GM21390 (cell line): Measurements from ENCODE around the gene ZNF282.
A peak's percentile ranks its signal among the peaks of the same experiment; 100 is the strongest.

Source experiments
- ATAC-seq: cut with Tn5 transposase; IDR thresholded peaks from one replicate; pipeline ENCODE4 v1.9.1; 2021; ENCODE audit not compliant: unreplicated experiment

Gene ZNF282

DNA sequence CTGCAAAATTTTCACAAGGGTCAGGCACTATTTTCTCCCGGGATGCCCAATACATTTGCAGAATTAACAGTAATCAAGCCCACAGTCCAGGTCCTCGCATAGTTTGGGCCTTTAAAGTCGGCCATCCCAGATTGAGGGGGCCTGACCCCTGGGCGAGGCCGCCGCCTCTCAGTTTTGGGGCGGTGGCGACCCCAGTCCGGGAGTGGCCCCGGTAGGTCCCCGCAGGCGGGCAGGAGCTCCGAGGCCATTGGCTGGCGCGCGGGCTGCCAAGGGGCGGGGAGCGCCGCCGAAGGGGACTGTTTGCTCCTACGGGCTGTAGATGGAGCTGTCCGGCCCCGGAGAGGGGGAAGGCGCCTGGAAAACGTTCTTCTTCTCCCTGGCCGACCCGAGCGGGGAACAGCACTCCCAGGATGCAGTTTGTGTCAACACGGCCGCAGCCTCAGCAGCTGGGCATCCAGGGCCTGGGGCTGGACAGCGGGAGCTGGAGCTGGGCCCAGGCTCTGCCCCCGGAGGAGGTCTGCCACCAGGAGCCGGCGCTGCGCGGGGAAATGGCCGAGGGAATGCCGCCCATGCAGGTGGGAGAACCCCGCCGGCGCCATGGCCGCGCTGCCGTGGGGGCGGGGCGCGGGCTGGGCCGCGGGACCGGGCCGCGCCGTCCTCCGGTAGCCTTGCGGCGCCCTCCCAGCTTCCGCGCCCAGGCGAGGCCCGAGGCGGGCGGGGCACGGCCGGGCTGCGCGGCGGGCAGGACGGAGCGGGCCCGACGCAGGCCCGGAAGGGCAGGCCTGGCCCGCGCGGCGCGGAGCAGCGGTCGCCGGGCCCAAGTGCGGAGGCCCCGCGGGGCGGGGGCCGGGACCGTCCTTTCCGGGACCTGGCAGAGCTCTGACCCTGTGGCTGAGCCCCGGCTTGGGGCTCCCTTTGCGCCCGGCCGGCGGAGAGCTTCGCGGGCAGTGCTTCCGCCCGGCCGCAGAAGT, at the start of gene ZNF282:
ZNF282 (plus strand) TSS at position 367 of the 971 bp plus-strand sequence; CDS start at position 411, 44 bp downstream.
- ATAC-seq = peak; percentile 92

DNA sequence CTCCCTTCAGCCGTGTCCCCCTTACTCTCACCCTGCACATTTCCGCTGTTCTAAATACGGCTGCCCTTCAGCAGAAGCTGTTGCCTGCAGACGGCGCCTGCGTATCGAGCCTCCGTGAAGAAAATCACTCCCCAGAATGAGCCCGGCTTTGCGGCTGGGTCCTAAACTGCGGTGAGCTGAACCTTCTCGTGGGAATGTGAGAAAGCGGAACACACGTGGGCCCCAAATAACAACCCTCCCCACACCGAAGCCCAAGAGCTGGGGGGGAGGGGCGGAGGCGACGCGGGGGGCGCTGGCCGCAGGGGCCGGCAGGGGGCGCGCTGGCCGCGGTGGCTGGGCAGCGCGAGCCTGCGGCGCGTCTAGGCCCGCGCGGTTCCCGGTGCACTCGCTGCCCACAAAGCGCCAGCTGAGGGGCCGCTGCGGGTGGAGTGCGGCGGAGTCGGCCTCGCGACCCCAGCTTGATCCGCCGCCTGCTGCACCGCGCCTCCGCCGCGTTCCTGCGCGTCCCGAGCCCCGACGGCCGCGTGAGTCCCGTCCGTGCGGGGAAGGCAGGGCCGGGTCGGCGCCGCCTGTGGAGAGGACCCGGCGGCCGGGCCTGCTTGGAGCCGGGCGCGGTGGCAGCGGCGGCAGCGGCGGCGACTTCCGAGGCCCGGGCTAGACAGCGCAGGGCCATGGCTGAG, 48.1 kb upstream of the ZNF282 start, which contains the start of gene ZNF398:
ZNF398 (plus strand) TSS at position 382 of the 680 bp plus-strand sequence; CDS start at position 672, 290 bp downstream.
- peak; percentile 71 for ATAC-seq

DNA sequence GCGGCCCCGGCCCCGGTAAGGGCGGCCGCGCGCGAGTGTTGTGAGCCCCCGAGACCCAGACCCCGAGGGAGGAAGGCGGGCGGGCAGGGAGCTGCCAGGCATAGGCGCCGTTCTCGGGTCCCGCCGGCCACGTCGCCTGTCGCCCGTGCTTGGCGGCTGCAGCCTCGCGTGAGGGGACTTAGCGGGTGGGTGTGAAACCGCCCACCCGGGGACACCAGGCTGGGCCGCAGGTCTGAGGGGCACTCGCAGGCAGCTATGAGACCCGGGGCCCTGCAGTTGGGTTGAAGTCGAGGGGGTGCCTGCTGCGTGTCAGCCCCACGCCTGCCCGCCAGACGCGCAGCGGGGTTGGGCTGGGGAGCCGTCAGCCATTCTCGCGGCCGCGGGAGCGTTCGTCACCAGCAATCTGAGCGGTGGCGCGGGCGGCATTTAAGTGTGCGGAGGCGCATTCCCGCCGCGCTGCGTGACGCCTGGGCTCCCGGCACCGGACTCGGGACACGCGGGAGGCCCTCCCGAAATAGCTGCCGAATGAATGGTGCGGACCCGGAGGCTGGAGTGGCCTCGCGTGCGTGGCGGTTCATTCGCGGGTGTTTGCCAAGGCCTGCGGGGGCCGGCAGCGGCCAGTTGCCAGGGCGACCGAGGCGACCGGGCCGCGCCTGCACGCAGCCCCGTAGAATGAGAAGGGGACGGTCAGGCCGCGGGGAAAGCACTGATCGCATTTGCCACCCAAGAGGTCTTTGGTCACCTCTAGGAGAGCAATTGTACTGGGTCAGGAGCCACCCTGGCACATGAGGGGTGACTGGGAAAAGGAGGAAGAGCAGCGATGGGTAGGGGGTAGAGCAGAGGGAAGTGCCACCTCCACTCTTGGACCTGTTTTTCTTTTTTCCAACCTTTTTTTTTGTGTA, 47.3 kb upstream of the ZNF282 start:
- ATAC-seq = peak; percentile 32

DNA sequence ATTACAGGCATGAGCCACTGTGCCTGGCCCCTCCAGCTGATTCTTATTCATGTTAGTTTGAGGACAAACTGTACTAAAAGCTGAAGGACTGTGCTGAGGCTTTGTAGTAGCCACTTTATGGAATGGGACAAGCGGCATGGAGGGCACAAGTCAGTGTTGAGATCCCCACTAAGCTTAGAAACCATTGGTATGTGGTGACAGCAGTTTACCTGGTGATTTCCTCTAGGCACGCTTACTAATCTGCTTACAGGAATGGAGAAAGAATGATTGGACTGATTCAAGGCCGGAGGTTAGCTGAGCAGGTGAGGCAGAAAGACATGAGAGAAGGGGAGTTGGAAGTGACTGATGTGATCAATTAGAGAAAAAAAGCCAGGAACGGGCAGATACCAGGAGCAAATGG, 44.4 kb upstream of the ZNF282 start:
- no peak for ATAC-seq

DNA sequence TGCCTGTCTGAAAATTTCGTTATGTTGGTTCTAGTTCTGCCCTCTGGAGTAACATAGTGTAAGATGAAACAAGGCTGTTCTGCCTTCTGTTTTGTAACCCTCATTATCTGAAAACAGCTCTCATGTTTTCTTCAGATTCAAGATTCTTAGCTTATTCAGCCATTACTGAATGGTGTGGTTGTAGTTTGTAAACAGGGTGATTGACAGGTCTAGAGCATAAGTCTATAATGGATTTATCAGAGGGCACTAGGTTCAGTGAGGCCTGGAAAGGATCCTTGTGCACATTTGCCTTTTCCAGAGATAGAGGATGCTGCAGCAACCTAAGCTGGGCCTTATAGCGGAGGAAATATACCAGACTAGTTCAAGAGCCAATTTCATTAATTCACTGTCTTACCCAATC, 42.0 kb upstream of the ZNF282 start:
- no peak for ATAC-seq

DNA sequence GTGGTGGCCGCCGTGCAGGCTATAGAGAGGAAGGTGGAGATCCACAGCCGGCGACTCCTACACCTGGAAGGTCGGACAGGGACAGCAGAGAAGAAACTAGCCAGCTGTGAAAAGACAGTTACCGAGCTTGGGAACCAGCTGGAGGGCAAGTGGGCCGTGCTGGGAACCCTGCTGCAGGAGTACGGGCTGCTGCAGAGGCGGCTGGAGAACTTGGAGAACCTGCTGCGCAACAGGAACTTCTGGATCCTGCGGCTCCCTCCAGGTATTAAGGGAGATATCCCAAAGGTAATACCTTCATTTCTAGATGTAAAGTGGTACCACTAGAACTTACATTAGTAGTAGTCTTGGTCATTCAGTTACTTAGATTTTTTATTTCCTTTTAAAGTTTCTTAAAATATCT, 41.3 kb upstream of the ZNF282 start:
- ATAC-seq = no peak

DNA sequence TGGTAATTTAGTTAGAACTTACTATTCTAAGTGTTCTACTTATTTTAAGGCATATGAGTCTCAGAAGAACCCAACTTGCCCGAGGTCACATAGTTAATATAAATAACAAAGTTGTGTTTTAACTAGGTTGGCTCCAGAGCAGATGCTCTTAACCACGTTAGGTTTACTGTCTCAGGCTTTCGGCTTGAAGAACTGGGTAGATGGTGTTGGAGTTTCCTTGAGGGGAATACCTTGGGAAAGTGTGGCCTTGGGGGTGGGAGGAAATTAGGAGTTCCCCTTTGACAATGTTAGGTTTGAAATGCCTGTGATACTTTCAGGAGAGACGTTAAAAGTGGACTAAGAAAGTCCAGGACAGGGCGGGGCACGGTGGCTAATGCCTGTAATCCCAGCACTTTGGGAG, 38.4 kb upstream of the ZNF282 start:
- no peak for ATAC-seq

DNA sequence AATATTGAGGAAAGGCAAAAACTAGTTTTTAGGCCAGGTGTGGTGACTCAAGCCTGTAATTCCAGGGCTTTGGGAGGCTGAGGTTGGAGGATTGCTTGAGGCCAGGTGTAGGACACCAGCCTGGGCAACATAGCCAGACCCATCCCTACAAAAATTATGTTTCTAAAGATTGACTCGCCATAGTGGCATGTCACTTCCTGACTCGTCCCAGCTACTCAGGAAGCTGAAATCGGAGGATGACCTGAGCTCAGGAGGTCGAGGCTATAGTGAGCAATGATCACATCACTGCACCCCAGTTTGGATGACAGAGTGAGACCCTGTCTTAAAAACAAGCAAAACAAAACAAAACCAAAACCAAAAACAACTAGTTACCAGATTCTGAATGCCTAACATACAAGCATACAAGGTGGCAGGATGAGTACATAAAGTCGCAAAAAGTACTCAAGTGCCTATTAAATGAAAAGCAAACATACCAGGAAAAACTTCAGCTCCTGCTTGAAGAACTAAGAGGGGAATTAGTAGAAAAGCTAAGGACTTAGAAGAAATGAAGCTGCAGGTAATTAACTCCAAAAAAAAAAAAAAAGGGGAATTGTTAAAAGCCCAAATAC, 34.0 kb upstream of the ZNF282 start:
- ATAC-seq = no peak

DNA sequence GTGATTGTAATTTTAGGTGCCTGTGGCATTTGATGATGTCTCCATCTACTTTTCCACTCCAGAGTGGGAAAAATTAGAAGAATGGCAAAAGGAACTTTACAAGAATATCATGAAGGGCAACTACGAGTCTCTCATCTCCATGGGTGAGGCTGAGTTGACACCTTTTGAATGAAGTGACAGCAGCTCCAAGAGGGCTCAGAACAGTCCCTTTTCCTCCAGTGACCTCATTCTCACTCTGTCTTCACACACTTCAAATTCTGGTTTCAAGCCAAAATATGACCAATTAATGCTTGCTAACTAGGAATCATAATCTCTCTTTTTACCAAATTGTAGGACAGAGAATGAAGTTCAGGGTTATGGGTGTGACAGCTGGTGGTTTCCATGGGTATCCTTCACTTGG, 29.2 kb upstream of the ZNF282 start:
- ATAC-seq = no peak

DNA sequence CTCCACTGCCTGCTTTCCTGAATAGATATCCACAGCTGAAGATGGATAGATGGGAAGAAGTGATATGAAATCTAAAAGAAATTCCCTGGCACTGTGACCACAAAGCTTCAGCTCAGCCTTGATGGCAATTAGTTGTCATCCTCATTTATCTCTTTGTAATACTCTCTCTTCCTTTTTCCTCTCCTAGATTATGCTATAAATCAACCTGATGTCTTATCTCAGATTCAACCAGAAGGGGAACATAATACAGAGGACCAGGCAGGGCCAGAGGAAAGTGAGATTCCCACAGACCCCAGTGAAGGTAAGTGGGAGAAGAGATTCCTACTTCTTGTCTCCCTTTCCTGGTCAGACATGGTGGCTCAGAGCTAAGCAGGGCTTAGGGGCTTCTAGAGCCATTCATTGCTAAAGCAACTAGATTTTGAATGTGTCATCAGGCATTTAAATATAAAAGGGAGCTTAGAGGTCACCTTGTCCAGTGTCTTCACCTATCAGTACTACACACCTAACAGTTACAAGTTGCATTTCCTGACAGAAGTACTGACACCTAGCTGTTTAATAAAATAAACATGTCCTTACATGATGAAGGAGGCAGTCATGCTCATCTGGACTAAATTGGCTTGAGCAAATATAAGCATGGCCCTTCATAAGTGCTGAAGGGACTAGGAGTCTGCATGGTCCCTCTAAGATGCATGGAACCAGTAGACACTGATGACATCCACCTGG, 28.6 kb upstream of the ZNF282 start:
- no peak for ATAC-seq

DNA sequence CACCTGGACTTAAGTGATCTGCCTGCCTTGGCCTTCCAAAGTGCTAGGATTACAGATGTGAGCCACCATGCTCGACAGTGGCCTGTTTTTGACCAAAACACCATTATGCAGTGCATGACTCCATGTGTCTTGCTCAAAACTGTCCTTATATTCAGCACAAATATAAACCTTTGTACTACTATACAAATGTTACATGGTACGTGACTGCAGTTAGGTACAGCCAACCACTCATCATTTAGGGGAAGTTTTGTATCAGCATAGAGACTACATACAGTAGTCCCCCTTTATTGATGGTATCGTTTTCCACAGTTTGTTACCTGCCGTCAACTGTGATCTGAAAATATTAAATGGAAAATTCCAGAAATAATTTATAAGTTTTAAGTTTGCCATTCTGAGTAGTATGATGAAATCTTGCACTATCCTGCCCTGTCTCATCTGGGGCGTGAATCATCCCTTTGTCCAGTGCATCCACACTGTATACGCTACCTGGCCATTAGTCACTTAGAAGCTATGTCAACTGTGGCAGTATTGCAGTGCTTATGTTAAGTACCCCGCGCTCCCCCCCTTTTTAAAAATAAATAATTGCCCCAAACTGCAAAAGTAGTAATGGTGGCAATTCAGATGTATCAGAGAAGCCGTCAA, 23.3 kb upstream of the ZNF282 start:
- ATAC-seq = no peak

DNA sequence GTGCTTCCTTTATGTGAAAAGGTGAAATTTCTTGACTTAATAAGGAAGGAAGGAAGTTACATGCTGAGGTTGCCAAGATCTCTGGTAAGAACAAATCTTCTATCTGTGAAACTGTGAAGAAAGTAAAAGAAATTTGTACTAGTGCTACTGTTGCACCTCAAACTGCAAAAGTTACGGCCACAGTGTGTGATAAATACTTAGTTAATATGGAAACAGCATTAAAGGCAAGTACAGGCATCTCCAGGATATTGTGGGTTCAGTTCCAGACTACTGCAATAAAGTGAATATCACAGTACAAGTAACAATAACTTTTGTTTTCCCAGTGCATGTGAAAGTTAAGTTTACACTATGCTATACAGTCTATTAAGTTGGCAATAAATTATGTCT, 22.8 kb upstream of the ZNF282 start:
- no peak for ATAC-seq

DNA sequence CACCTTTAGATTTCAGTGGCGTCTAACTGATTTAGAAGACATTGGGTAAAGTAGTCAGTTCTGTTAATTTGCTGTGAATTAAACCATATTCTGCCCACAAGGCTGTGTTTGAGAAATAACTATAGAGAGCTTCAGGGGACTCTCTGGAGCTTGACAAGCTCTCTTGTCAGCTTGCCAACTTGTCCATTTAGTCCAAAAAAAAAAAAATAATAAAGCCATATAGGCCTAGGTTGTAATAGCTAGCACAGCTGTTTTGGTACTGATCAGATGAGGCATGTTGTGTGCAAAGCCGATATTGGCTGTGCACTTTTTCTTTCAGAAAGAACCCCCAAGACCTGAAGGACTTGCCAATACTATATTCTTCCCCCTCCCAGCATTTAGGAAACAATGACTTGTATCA, 20.2 kb upstream of the ZNF282 start:
- ATAC-seq = no peak

DNA sequence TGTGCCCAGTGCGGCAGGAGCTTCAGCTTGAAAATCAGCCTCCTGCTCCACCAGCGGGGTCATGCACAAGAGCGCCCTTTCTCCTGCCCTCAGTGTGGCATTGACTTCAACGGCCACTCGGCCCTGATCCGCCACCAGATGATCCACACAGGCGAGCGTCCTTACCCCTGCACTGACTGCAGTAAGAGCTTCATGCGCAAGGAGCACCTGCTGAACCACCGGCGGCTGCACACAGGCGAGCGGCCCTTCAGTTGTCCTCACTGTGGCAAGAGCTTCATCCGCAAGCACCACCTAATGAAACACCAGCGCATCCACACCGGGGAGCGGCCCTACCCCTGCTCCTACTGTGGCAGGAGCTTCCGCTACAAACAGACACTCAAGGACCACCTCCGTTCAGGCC, 16.1 kb upstream of the ZNF282 start:
- no peak for ATAC-seq

DNA sequence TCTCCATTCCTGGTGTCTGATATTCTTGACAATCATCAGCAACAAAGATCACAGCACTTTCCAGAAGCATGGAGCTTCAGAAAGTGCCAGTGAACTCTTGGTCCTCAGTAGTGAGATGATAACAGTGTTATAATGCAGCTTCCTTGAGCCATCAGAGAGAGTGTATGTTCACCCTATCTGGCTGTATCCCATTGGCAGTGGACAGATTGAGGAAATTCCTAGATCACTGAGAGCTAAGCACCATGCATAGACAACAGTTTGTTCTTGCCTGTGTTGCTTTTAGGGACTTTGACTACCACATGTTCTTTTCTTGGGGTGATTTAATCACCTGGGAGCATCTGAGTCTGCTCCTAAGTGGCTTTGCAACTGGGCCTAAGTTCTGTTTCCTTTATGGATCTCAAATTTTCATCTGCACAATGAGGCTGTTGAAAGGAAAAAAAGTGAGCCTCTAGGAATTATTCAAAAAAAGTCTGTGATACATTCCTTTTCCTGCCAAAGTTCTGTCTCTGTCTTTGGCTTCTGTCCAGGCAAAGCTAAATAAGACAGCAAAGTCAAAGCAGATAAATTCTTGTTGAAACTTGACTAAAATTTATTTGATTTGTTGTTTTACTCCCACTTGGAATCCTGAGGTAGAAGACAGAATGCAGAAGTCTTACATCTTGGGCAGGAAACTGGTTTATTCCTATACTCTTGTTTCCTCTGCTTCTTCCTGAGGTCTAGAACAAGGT, 14.5 kb upstream of the ZNF282 start:
- ATAC-seq = no peak

DNA sequence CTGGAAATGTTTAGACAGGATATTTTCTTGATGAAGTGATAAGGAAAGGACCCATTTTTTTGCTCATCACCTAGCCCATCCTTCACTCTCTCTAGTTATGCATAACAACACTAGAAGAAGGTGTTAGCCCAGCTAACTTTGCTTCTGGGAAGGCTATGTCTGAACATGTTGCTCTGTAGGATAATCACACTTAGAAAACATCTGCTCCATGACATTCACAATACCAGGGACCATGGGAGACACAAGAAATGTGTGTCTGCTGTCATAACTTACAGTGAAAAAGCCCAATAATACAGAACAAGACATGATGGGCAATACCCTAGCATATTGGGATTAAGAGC, 13.9 kb upstream of the ZNF282 start:
- ATAC-seq = no peak

DNA sequence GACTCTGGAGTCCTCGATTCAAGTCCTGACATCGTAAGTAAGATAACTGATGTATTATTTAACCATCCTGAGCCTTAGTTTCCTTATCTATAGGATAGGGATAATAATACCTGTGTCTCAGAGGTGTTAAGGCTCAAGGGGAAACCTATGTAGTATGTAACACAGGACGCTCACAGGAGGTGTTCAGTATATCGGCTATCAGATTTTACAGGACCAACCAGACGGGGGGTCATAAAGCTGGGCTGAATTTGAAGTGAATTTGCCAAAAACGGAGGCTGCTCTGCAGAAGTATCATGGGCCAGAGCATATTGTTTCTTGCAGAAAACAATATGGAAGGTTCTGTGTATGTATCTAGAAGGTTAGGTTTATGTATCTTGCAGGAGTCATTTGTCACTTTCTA, 11.1 kb upstream of the ZNF282 start:
- no peak for ATAC-seq

DNA sequence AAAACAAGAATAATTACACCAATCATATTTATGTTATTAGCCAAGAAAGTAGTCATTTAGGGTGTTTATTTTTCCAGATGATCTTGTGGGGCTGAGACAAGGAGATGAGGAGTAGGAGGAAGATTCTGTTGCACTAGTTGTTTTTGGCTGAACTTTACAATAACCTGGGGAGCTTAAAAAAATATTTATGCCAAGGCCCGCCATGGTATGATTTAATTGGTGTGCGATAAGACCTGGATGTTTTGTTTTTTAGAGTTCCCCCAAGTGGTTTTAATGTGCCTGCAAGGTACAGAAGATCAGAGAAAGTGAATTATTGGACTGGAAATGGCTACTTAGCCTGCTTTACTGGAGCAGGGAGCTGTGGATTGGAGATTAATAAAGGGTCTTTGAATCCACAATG, 7.1 kb upstream of the ZNF282 start:
- ATAC-seq = no peak

DNA sequence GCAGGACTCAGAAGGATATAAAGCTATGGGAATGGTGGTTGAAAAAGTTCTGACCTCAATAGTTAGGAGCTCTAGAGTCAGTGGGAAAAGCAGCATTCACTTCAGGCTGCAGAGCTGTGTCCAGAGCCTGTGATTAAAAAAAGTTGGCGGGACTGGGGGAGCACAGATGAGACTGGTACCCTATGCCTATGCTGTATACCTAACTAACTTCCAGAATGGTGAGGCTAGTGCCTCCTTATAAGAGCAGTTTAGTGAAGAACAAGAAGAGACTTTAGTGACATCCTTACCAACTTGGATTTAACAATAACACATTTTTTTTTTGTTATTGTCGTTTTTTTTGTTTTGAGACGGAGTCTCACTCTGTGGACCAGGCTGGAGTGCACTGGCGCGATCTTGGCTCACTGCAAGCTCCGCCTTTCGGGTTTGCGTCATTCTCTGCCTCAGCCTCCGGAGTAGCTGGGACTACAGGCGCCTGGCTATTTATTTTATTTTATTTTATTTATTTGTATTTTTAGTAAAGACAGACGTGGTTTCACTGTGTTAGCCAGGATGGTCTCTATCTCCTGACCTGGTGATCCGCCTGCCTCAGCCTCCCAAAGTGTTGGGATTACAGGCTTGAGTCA, 6.6 kb upstream of the ZNF282 start:
- no peak for ATAC-seq
